ENCODE data around the gene SH3TC1.

GRCh38 chr4:8263397-8263796, 64.3 kb downstream of the SH3TC1 start:
- no peak for TF ChIP-seq CTCF (IDR thresholded peaks at IDR 0.05)
- TF ChIP-seq POLR2A (IDR thresholded peaks at IDR 0.05) = no peak
